GM18526 (cell line): ENCODE data around the gene CD52.

Experiments
- POLR2A ChIP-seq: IDR thresholded peaks from 3 replicates; pipeline ENCODE4 v1.6.1; 2011; ENCODE audit not compliant: insufficient read length; ENCODE audit errors: extremely low read depth

The CD52 gene, protein sequence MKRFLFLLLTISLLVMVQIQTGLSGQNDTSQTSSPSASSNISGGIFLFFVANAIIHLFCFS

GRCh38 chr1:26317612-26318337 is at the start of gene CD52:
Gene CD52 (plus strand): TSS chr1:26317958. CDS start chr1:26318018, 60 bp downstream.
- TF ChIP-seq POLR2A, result peak; percentile 83

GRCh38 chr1:26268290-26269197 is 49.2 kb upstream of the CD52 start:
- no peak for TF ChIP-seq POLR2A

GRCh38 chr1:26269198-26269550 is 48.6 kb upstream of the CD52 start:
- no peak for TF ChIP-seq POLR2A

GRCh38 chr1:26274801-26275425 is 42.8 kb upstream of the CD52 start:
- TF ChIP-seq POLR2A, result no peak

DNA sequence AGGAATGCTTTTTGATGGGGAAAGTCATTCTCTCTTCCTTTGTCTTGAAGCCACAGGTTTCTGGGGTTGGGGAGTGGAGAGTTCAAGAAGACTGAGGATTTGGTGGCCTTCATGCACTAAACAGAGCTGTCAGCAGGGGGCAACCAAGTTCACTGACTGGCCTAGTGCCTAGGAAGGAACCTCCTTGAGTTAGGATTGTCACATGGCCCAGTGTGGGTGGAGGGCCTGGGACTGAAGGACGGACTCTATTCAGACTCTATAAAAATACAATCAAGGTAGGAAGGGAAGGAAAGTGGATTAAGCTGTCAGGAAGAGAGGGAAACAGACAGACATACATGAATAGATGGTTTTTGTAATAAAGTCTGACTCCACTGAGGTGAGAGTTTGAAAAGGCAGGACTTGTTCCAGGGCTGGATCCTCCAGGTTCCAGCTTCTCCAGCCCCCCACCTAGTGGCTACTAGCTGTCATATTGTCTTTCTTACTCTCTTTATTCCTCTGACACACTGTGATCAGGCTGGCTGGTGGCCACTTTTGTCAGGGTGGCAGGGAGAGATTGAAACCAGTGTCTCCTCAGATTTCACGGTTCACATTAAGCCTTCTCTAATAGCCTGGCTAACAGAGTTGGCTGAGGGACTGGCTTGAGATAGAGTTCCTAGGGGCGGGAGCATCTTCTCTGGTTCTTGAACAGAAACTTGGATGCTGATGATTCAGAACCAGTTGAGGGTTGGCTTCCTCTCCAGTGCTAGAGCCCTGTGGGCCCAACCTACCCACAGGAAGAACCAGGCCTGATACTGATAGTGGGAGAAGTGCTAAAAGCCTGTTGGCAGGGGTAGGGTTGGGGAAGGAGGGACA is 42.0 kb upstream of the CD52 start:
- TF ChIP-seq POLR2A, result no peak

GRCh38 chr1:26276432-26276838 is 41.3 kb upstream of the CD52 start:
- TF ChIP-seq POLR2A, result no peak

- no peak for TF ChIP-seq POLR2A
Measured at GRCh38 chr1:26277261-26277661, 40.5 kb upstream of the CD52 start.

- no peak for TF ChIP-seq POLR2A
Measured at GRCh38 chr1:26277719-26278118, 40.0 kb upstream of the CD52 start.

DNA sequence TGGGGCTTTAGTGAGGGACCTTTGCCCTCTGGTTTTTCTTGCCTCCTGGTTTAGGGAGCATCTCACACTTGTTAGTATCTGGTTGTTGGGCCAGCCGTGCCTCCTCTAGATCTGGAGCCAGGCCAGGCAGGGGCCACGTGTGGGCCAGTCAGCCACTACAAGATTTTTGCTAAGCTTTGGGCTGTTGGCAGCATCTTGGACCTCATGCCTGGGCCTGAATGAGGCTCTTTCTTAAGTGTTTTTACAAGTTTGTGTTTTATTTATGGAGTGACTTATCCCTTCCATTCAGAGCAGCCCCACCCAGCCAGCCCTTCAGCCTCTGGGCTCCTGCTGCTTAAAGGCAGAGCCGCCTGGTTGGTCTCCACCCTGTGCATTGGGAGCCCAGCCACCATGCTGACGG is 39.5 kb upstream of the CD52 start:
- no peak for TF ChIP-seq POLR2A

DNA sequence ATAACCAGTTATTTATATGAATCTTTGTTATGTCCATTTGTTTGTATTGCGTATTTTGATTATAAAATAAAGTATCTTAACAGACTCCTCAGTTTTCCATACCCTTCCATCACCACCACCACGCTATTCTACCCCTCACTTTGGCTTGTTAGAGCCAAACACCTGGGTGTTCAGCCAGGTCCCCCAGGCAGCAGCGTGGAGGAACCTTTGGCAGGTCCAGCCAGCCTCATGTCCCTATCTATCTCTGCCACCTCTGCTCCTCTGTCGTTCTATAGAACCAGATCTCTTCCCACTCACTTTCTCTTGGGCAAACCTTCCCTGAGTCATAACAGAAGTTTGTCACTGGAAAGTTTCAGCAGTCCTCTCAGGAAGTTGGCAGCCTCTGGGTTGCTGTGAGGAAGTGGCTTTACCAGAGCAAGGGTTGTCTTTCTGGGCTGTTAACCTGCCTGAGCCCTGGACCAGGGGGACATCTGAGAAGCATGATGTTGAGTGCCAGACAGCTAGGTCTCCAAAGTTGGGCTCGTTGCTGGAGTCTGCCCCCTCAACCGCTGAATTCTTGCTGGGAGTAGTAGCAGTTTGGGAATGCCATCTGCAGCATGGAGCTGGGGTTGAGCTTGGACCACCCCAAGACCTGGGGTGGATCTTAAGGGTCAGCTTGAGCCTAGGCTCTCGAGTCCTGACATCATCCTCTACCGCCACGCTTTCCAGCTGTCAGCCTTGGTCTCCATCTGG is 38.9 kb upstream of the CD52 start:
- TF ChIP-seq POLR2A, result no peak

- peak; percentile 83 for TF ChIP-seq POLR2A
Measured at GRCh38 chr1:26279456-26280332, 38.1 kb upstream of the CD52 start, which contains the start of gene SH3BGRL3. Gene SH3BGRL3 (plus strand): TSS chr1:26280086. CDS start chr1:26280156, 70 bp downstream.

DNA sequence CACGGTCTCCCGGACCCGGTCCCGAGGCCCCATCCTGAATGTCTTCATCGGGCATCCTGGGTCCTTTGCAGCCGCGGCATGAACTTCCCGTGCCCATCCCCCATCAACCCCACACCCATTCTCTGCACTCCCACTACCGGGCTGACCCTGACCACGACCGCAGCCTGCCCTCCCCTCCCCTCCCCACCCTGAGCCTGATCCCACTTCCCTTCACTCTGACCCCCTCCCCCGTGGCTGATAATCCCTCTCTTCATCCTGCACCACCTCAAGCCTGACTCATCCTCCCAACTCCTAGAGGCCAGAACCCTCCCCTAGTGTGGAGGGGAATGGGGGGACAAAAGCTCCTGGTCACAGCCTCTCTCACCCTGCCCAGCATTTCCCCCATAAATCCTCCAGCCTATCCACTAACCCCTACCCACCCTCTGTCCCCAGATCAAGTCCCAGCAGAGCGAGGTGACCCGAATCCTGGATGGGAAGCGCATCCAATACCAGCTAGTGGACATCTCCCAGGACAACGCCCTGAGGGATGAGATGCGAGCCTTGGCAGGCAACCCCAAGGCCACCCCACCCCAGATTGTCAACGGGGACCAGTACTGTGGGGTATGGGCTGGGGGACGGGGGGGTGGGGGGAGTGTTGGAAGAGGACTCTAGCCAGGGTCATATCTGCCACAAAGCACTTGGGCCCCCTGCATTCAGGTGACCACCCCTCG is 37.3 kb upstream of the CD52 start:
- TF ChIP-seq POLR2A, result no peak
